GM21447 (cell line): ENCODE measurements around the gene SMNDC1.
A peak's percentile ranks its signal among the peaks of the same experiment; 100 is the strongest.
"Not testable (repeated sequence)": the region's sequence is repeated elsewhere in the genome, so short reads cannot be mapped to it uniquely, and the experiment has no call there.

Experiments
- ATAC-seq: cut with Tn5 transposase; IDR thresholded peaks from one replicate; pipeline ENCODE4 v1.9.1; 2021; ENCODE audit not compliant: unreplicated experiment

Gene SMNDC1

GRCh38 chr10:110304780-110305421, at the start of gene SMNDC1:
Gene SMNDC1 (minus strand): TSS chr10:110304920. CDS start chr10:110303587, 1,333 bp downstream.
- peak; percentile 86 for ATAC-seq

DNA sequence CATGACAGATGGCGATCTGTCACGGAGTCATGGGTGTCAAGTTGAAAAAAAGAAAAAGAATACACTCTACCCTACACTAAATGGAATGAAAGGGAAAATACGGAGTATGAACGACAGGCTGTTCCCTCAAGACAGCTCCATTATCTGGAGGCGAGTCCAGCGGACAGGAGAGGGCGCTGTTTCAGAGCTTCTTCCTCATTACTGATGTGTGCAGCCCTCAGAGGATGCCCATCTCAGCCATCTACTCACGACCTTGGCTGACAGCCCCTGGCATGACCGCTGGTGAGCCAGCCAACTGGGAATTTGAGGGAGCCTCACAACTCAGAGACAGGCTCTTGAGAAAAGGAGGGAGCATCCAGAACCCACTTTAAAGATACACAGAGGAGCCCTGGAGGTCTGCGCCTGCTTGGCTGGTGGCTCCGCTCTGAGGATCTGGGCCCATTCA, 49.6 kb upstream of the SMNDC1 start:
- no peak for ATAC-seq

DNA sequence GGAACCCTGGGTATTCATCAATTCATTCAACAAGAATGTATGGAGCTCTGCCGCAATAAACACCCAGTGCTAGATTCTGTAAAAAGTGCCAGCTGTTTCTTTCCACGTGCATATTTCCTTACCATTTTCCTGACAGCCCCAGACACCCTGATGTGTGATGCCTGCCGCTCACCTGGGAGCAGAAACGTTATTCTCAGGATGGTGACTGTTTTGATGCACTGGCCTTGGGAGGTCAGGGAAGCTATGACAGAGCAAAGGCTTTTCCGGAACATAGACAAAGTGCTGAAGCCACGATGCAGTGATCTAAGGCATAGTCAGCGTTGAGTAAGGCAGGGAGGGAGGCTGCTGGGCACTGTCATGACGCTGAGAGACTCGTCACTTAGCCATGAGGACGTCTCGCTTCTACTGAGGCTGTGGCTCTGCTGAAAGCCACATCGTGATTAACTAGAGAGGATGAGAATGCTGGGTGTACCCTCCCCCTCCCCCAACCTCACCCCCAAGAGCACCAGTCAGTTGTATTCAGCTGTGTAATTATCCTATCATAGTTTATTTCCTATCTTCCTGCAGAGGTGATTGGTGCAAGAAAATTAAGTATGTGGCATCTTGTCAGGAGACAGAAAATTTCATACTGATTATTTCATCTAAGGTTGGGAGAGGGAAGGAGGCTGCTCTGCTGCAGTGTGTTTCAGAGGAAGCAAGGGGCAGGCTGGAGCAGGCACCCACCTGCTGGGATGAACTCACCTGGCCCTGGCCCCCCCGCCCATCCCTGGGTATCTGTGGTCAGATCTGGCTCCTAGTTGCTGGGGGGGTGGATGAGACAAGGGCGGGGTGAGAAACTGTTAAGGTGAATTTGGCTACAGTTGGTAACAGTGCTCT, 48.8 kb upstream of the SMNDC1 start:
- no peak for ATAC-seq

- ATAC-seq: no peak
These were observed 48.2 kb upstream of the SMNDC1 start for GRCh38 chr10:110352930-110353243.

DNA sequence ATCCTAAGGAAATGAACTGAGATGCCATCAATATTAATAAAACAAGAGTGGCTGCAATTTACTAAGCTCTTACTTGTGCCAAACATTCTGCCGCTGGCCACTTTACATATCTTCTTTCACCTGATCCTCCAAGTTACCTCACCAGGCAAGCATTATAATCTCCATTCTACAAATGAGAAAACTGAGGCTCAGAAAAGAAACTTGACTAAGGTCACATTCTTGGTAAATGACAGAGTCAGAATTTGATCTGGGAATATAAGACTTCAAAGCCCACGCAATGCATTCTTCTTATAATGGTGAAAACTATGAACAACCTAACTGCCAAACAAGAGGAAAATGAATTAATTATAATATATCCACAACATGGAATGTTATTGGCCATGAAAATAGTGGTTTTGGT, 46.1 kb upstream of the SMNDC1 start:
- no peak for ATAC-seq

DNA sequence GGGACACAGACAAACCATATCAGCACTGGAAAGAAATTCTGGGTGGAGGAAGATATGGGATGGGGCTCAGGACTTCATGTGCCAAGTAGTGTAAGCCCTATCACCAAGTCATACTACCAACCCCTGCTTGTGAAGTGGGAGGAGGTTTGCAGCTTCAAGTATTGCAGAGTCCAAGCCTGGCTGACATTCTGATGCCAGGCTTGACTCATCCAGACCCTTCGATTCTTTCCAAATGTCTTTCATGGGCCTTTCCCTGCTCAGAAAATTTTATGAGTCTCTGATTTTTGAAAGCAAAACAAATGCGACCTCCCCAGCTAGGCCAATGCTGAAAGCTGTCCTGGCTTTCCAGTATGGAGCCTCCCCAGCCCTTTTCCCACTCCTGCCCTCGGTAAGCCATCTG, 45.1 kb upstream of the SMNDC1 start:
- no peak for ATAC-seq

- no peak for ATAC-seq
These were observed 44.7 kb upstream of the SMNDC1 start for GRCh38 chr10:110349386-110349785.

DNA sequence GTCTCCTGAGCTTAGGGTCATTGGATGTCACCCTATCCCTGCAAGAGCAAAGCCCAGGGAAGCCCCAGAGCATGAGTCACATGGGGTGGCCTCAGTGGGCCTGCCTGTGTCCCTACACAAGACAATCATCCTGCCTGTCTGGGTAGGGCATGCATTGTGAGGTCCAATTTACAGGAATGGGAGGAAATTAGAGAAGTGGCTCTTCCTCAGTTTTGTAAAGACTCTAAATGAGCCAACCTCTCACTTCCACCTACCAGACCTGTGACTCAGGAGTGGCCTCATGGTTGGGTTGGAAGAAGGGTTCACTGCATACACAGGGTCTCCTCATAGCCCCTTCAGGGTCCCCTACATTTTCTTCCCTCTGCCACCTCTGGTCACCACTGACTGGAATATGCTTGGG, 43.6 kb upstream of the SMNDC1 start:
- no peak for ATAC-seq

- ATAC-seq: no peak
These were observed 42.2 kb upstream of the SMNDC1 start for GRCh38 chr10:110346914-110347313.

DNA sequence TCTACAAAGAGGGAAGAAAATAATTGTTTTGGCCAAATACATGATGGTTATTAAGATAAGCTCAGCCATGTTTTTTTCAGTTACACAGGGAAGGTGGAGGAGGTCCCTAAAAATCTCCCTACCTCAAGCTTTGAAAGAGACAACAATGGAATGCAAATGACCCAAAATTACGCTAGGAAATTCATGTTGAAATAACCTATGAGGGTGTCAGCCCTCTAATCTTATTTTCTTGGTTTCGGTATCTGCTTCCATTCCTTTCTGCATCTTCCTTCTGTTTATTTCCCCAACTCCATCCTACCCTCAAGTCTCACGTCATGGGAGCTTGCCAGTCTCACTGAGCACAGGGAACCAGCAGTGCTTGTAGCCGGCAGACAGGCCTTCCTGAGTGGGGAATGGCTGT, 40.6 kb upstream of the SMNDC1 start:
- ATAC-seq: no peak

GRCh38 chr10:110344622-110345021, 39.9 kb upstream of the SMNDC1 start:
- ATAC-seq: no peak

GRCh38 chr10:110343947-110344346, 39.2 kb upstream of the SMNDC1 start:
- ATAC-seq: no peak

- ATAC-seq: no peak
These were observed 36.1 kb upstream of the SMNDC1 start for GRCh38 chr10:110340816-110341215.

- no peak for ATAC-seq
These were observed 35.4 kb upstream of the SMNDC1 start for GRCh38 chr10:110340122-110340521.

GRCh38 chr10:110337906-110338305, 33.2 kb upstream of the SMNDC1 start:
- no peak for ATAC-seq

GRCh38 chr10:110337401-110337800, 32.7 kb upstream of the SMNDC1 start:
- no peak for ATAC-seq

DNA sequence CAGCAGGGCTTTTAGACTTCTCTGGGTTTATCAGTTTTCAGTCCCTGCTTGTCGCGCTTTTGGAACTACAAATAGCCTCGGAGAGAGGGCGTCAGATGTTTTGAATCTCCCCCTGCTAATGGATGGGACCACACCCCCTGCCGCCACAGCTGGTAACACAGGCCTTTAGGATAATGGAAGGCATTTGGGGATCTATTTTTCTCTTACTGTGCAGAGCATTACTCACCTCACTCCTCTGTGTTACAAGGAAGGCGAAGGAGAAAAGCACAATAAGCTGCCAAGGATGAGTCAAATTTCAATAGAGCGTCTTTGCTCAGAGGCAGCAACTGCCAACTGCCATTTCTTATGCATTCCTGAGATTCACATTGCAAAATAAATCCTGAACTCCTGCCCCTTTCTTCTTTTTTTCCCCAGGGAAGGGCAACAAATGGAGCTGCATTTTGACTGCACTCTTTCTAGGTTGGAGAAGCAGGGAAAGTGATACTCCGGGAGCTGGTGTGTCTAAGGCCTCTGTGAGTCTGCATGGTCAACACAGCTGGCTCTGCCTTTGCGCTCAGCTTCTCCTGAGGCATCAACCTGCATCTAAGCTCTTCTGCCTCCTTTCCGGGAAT, 31.5 kb upstream of the SMNDC1 start:
- no peak for ATAC-seq

- ATAC-seq: no peak
These were observed 30.8 kb upstream of the SMNDC1 start for GRCh38 chr10:110335314-110336064.

DNA sequence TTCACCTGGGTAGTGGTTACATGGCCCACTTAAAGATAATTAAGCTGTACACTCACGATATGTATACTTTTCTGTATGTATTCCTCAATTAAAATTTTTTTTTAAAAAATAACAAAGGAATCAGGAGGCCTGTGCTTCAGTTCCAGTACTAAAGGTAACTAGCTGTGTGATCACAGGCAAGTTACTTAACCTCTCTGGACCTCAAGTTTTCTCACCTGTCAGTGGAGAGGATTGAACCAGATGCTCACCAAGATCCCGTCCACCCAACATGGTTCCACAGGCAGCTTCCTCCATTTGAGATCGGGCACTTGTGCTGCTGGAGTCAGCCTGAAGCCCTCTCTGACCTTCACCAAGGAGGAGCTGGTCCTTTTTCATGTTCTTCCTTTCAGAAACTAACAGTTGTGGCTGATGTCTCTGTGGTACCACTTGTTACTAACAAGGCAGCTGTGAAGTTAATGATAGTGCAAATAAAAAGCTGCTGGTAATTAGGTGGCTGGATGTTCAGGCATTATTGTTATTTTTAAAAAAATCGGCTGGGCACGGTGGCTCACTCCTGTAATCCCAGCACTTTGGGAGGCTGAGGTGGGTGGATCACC, 29.4 kb upstream of the SMNDC1 start:
- ATAC-seq: no peak

GRCh38 chr10:110331226-110331795, 26.6 kb upstream of the SMNDC1 start:
- not testable (repeated sequence) for ATAC-seq

GRCh38 chr10:110330675-110331074, 26.0 kb upstream of the SMNDC1 start:
- no peak for ATAC-seq
